Measurements from ENCODE around the gene ZFYVE26. TPM values are rescaled to one million over a fixed set of nuclear protein-coding genes. Genes with fewer than 3 reads are reported as not detected.

The ZFYVE26 gene
- total and polyA plus RNA-seq, 2 of the 8 experiments (the other 6 are each of a cell fraction or from before 2014, with no cell fraction given), result 13.0 to 23.3 TPM

- H2BK15ac ChIP-seq (ENCODE audit: low read length), result no peak overlapping the region
- WGBS, 2 experiments (ENCODE audit: extremely low coverage in 1 of 2, insufficient coverage in 1 of 2, insufficient read length in 1 of 2, insufficient replicate concordance in 2 of 2, low coverage in 1 of 2, low lambda C conversion rate in 2 of 2, missing lambda C conversion rate in 1 of 2), result 91% methylated on average over 10 of the region's 10 CpGs; no CpG with 5 or more reads in 1 of the 2 experiments
- H3K9ac ChIP-seq (replicated peaks in 1 of 4; ENCODE audit: extremely low read depth in 1 of 4, low read depth in 3 of 4, low read length in 3 of 4), result no peak overlapping the region
- H3K4ac ChIP-seq (replicated peaks; ENCODE audit: insufficient read length, low read depth, low read length), result no peak overlapping the region
- 0 out of 4 replicates have a peak, but pooled peaks of 1 of the 2 experiments have one; percentile 8 for TF ChIP-seq RAD21 (IDR thresholded peaks at IDR 0.05 in 1 of 2, conservative IDR thresholded peaks at IDR 0.05 in 1 of 2; ENCODE audit: low read depth in 2 of 2, low read length in 2 of 2)
- no peak for TF ChIP-seq BRCA1 (IDR thresholded peaks at IDR 0.05; ENCODE audit: low read depth, low read length)
- no peak for TF ChIP-seq RFX5 (IDR thresholded peaks at IDR 0.05; ENCODE audit: borderline replicate concordance, low read depth, low read length)
- H2AFZ ChIP-seq (ENCODE audit: low read length), result no peak overlapping the region
- no peaks in the 10 kb centered on the region for H3K23me2 ChIP-seq (ENCODE audit: low read depth, low read length)
- no peaks in the 10 kb centered on the region for H3K27me3 ChIP-seq (replicated peaks in 1 of 4; ENCODE audit: control insufficient read depth in 3 of 4, extremely low read depth in 1 of 4, insufficient read depth in 3 of 4, low read length in 3 of 4)
- no peak overlapping the region for H3K56ac ChIP-seq (replicated peaks; ENCODE audit: insufficient read length, low read depth, low read length)
- no peak overlapping the region for H4K8ac ChIP-seq (ENCODE audit: extremely low read depth, insufficient read depth, low read length)
- H3K4me1 ChIP-seq (replicated peaks in 1 of 4; ENCODE audit: control insufficient read depth in 3 of 4, insufficient read depth in 4 of 4, low read length in 3 of 4), result no peaks in the 10 kb centered on the region
- H4K91ac ChIP-seq (replicated peaks; ENCODE audit: insufficient read length, low read length), result no peak overlapping the region
- H2AK5ac ChIP-seq (ENCODE audit: low read depth, low read length), result no peak overlapping the region
- H3K27ac ChIP-seq (ENCODE audit: low read depth, low read length), result no peak overlapping the region
- H3K18ac ChIP-seq (ENCODE audit: extremely low read depth, low read length), result no peak overlapping the region
- no peak for DNase-seq (ENCODE audit: low read depth in 1 of 2, low spot score in 2 of 2)
- no peak overlapping the region for H2BK120ac ChIP-seq (replicated peaks; ENCODE audit: low read depth, low read length)
- H3K4me3 ChIP-seq (ENCODE audit: extremely low read depth in 1 of 4, insufficient read depth in 2 of 4, low read depth in 3 of 4, low read length in 4 of 4), result no peak overlapping the region
- no peak overlapping the region for H4K5ac ChIP-seq (ENCODE audit: insufficient read length, low read depth, low read length)
- no peaks in the 10 kb centered on the region for H3K79me1 ChIP-seq (ENCODE audit: low read depth, low read length)
- H2BK12ac ChIP-seq (ENCODE audit: low read depth, low read length), result no peak overlapping the region
- FAIRE-seq, result no peak
- no peak overlapping the region for H2BK20ac ChIP-seq (ENCODE audit: low read length)
- H3K14ac ChIP-seq (ENCODE audit: insufficient read length), result no peak overlapping the region
- ChIA-PET POLR2A (ENCODE audit: partially characterized antibody) (interaction anchor here (1.1 kb wide), 1 partner anchor 29 kb away, joined by 3 read pairs; no protein-coding TSS in a partner anchor), CTCF (ENCODE audit: partially characterized antibody) (interaction anchor here (1.1 kb wide), 1 partner anchor 182 kb away, joined by 4 read pairs; no protein-coding TSS in a partner anchor)
- H2BK5ac ChIP-seq (ENCODE audit: low read depth, low read length), result no peak overlapping the region
- no peaks in the 10 kb centered on the region for H4K20me1 ChIP-seq (replicated peaks in 1 of 2; ENCODE audit: control insufficient read depth in 1 of 2, insufficient read depth in 2 of 2, low read length in 2 of 2)
- H3K79me2 ChIP-seq (ENCODE audit: control insufficient read depth in 1 of 2, insufficient read depth in 2 of 2, low read length in 2 of 2), result no peaks in the 10 kb centered on the region
- no peak overlapping the region for H3K23ac ChIP-seq (ENCODE audit: insufficient read length)
- H3K36me3 ChIP-seq (ENCODE audit: control insufficient read depth in 2 of 4, insufficient read depth in 4 of 4, low read length in 3 of 4), result peaks cover 21 to 65% (median 50%) of the 10 kb centered on the region in 4 experiments
- H3K4me2 ChIP-seq (ENCODE audit: insufficient read depth in 1 of 2, low read depth in 2 of 2, low read length in 2 of 2), result no peak overlapping the region
- no peaks in the 10 kb centered on the region for H3K9me3 ChIP-seq (ENCODE audit: insufficient read depth in 2 of 2, low read depth in 1 of 2, low read length in 1 of 2)
Observed at GRCh38 chr14:67766035-67766680, 50.2 kb downstream of the ZFYVE26 start.

Measured in H1 (cell line).